T-cell (primary cell): ENCODE results near the gene OR8G1. TPM values are rescaled to one million over a fixed set of nuclear protein-coding genes. Genes with fewer than 3 reads are reported as not detected.

Experiments used
- ATAC-seq, 4 experiments: fragments of 200-7000 bp in 3 of 4; fragments of 150-1000 bp in 1 of 4; cut with Tn5 transposase; replicated peaks in 1 of 4; 1 replicate in 3 of 4; 2 replicates in 1 of 4; pipeline ENCODE4 v1.10.0; 2021; ENCODE audit warnings: moderate library complexity in 3 of 4, mild to moderate bottlenecking in 2 of 4, moderate number of reproducible peaks in 1 of 4
- CTCF ChIA-PET, 2 donors: fragments of 300-600 bp; sonication (Branson Sonifier 250); formaldehyde crosslinking; loops; one replicate each; lab custom pipeline; 2022; ENCODE audit warnings: antibody characterized with exemption in 2 of 2; lab: Charles Lee
- POLR2A ChIA-PET, 2 donors: fragments of 300-600 bp; sonication (Branson Sonifier 250); formaldehyde crosslinking; loops; one replicate each; lab custom pipeline; 2022; ENCODE audit warnings: antibody characterized with exemption in 2 of 2; lab: Charles Lee
- DNase-seq, 35 experiments: peaks; one replicate each; pipeline versions ENCODE4 v3.0.0 to v3.0.0-alpha.2; 2013 to 2023
- H3K27ac ChIP-seq: one replicate; pipeline ENCODE4 v1.5.1; 2013; ENCODE audit warnings: low read length
- H3K27me3 ChIP-seq, 2 experiments: replicated peaks in 1 of 2; 1 replicate in 1 of 2; 2 replicates in 1 of 2; pipeline versions ENCODE4 v1.6.1 to v1.7.0; 2013; ENCODE audit warnings: low read length in 1 of 2, mixed read lengths in 1 of 2; ENCODE audit not compliant: control insufficient read depth in 2 of 2, insufficient read depth in 2 of 2; ENCODE audit errors: extremely low read depth in 1 of 2
- H3K36me3 ChIP-seq, 2 donors: 1 replicate in 1 of 2; 2 replicates in 1 of 2; pipeline versions ENCODE4 v1.6.1 to v1.7.0; 2013; ENCODE audit warnings: low read length in 1 of 2; ENCODE audit not compliant: control insufficient read depth in 2 of 2, insufficient read depth in 1 of 2; ENCODE audit errors: extremely low read depth in 1 of 2
- H3K4me1 ChIP-seq, 2 experiments: 1 replicate in 1 of 2; 2 replicates in 1 of 2; pipeline versions ENCODE4 v1.6.1 to v1.7.0; 2013; ENCODE audit warnings: low read length in 2 of 2, mixed read lengths in 1 of 2; ENCODE audit not compliant: insufficient read depth in 2 of 2, control insufficient read depth in 1 of 2; ENCODE audit errors: extremely low read depth in 1 of 2
- H3K4me3 ChIP-seq, 2 donors: 1 replicate in 1 of 2; 2 replicates in 1 of 2; pipeline versions ENCODE4 v1.5.1 to v1.7.0; 2013; ENCODE audit warnings: mild to moderate bottlenecking in 2 of 2, low read length in 1 of 2, moderate library complexity in 1 of 2; ENCODE audit not compliant: control insufficient read depth in 1 of 2; ENCODE audit errors: extremely low read depth in 1 of 2
- H3K9me3 ChIP-seq: 2 replicates; pipeline ENCODE4 v1.7.0; 2013
- H3K27ac Mint-ChIP-seq, 2 donors: one replicate each; pipeline ENCODE4 v1.8.0; 2020 to 2021; ENCODE audit warnings: mild to moderate bottlenecking in 2 of 2, mixed read lengths in 2 of 2
- H3K27me3 Mint-ChIP-seq, 2 donors: one replicate each; pipeline ENCODE4 v1.8.0; 2021 to 2022; ENCODE audit warnings: mixed read lengths in 2 of 2
- H3K36me3 Mint-ChIP-seq: one replicate; pipeline ENCODE4 v1.8.0; 2021; ENCODE audit warnings: mixed read lengths
- H3K4me1 Mint-ChIP-seq, 3 donors: one replicate each; pipeline ENCODE4 v1.8.0; 2020 to 2022; ENCODE audit warnings: mixed read lengths in 3 of 3, mild to moderate bottlenecking in 1 of 3
- H3K4me3 Mint-ChIP-seq, 3 donors: one replicate each; pipeline ENCODE4 v1.8.0; 2020 to 2022; ENCODE audit warnings: mild to moderate bottlenecking in 3 of 3, mixed read lengths in 3 of 3, moderate library complexity in 3 of 3
- H3K9me3 Mint-ChIP-seq, 3 donors: one replicate each; pipeline ENCODE4 v1.8.0; 2020 to 2022; ENCODE audit warnings: mixed read lengths in 3 of 3
- WGBS: methylation state at CpG from one replicate; pipeline ENCODE4 v1.1.5; 2013; ENCODE audit warnings: missing lambda C conversion rate; ENCODE audit not compliant: insufficient coverage; 5-methylcytosine and 5-hydroxymethylcytosine counted together
- total RNA-seq, 35 experiments: library from RNA in 6 of 35; stranded (reverse) in 6 of 35; fragments of 120-200 nt in 1 of 35; gene quantifications; one replicate each; pipeline versions ENCODE4 v1.2.1 to v1.2.4 and lab custom pipeline; 2013 to 2026

Gene OR8G1
- total RNA-seq, 5 donors from 2014 or later (not counting 1 experiment from before 2014, with no cell fraction given): not detected

DNA sequence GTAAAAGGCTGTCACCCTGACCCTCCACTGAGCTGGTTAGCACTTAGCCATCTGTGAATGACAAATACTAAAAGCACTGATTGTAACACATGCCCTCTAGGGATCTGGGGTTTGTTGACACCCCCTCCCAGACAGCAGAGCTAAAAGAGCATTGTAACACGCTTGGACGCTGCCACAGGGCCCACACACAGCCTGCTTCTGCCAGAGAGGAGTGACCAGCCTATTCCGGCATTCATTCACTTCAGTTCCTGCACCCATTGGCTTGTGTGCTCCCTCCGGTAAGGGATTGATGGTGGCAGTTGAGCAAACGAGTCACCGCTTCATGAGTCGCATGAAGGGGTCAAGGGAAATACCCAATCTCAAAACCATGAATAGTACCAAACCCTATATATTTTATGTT is 42.0 kb upstream of the OR8G1 start:
- CTCF ChIA-PET: no interaction called here
- H3K4me1 ChIP-seq: no peaks in the 10 kb centered on the region
- H3K36me3 ChIP-seq: no peaks in the 10 kb centered on the region
- H3K4me1 Mint-ChIP-seq: no peaks in the 10 kb centered on the region
- H3K4me3 ChIP-seq: no peak overlapping the region
- H3K9me3 ChIP-seq: no peaks in the 10 kb centered on the region
- peaks cover 0 to 4% of the 10 kb centered on the region in 2 experiments for H3K27me3 ChIP-seq
- H3K36me3 Mint-ChIP-seq: no peaks in the 10 kb centered on the region
- no peak overlapping the region for H3K27ac Mint-ChIP-seq
- 88% methylated on average over 3 of the region's 7 CpGs for WGBS
- POLR2A ChIA-PET: no interaction called here
- H3K9me3 Mint-ChIP-seq: no peaks in the 10 kb centered on the region
- H3K4me3 Mint-ChIP-seq: no peak overlapping the region
- peaks cover 2 to 9% of the 10 kb centered on the region in 2 donors for H3K27me3 Mint-ChIP-seq
- no peak for ATAC-seq
- DNase-seq: no peak
- no peak overlapping the region for H3K27ac ChIP-seq

DNA sequence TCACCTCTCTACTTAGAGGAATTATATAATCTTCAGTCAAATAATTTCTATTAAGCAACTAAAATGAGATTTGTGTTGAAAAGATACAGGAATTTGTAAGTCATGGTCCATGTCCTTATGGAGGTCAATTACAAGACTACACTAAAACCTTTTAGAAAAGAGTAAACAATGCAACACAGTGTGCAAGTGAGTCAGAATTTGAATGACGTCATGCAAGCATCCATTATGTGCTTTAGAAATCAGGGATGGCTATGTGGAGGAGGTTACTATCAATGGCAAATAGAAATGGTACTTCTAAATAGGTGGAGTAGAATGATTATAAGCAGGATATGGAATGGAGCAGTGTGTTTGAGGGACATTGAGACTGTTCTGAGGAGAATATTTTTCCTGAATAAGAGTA is 41.2 kb upstream of the OR8G1 start:
- POLR2A ChIA-PET: no interaction called here
- H3K27me3 ChIP-seq: peaks cover 0 to 4% of the 10 kb centered on the region in 2 experiments
- no peak for DNase-seq
- no peaks in the 10 kb centered on the region for H3K4me1 Mint-ChIP-seq
- CTCF ChIA-PET: interaction anchor here in 1 of 2 donors (0.9 kb wide), 1 partner anchor 128 kb away, joined by 3 read pairs; no protein-coding TSS in a partner anchor
- no peaks in the 10 kb centered on the region for H3K36me3 ChIP-seq
- peaks cover 2 to 9% of the 10 kb centered on the region in 2 donors for H3K27me3 Mint-ChIP-seq
- no peaks in the 10 kb centered on the region for H3K4me1 ChIP-seq
- no peak overlapping the region for H3K27ac ChIP-seq
- no peak overlapping the region for H3K27ac Mint-ChIP-seq
- no peaks in the 10 kb centered on the region for H3K9me3 Mint-ChIP-seq
- no peak overlapping the region for H3K4me3 ChIP-seq
- no peak overlapping the region for H3K4me3 Mint-ChIP-seq
- no peaks in the 10 kb centered on the region for H3K9me3 ChIP-seq
- no peaks in the 10 kb centered on the region for H3K36me3 Mint-ChIP-seq
- no peak for ATAC-seq
- 67% methylated on average over 1 of the region's 1 CpG for WGBS

DNA sequence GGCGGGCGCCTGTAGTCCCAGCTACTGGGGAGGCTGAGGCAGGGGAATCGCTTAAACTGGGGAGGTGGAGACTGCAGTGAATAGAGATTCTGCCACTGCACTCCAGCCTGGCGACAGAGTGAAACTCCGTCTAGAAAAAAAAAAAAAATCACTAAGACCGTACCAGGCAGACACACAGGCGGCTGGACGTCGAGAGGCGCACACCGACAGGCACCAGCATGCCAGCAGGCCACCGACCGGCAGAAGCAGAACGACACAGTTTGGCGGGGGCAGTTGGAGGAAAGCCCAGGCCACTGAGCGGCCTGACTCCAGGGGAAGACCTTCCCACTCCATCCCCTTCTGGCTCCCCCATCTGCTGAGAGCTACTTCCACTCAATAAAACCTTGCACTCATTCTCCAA is 40.2 kb upstream of the OR8G1 start:
- no peaks in the 10 kb centered on the region for H3K36me3 ChIP-seq
- no peaks in the 10 kb centered on the region for H3K4me1 ChIP-seq
- H3K9me3 Mint-ChIP-seq: no peaks in the 10 kb centered on the region
- no peaks in the 10 kb centered on the region for H3K4me1 Mint-ChIP-seq
- POLR2A ChIA-PET: no interaction called here
- H3K27ac ChIP-seq: no peak overlapping the region
- no peak overlapping the region for H3K4me3 Mint-ChIP-seq
- H3K9me3 ChIP-seq: no peaks in the 10 kb centered on the region
- no peak overlapping the region for H3K27ac Mint-ChIP-seq
- H3K36me3 Mint-ChIP-seq: no peaks in the 10 kb centered on the region
- peaks cover 2 to 9% of the 10 kb centered on the region in 2 donors for H3K27me3 Mint-ChIP-seq
- no peak for DNase-seq
- no peak overlapping the region for H3K4me3 ChIP-seq
- no peak for ATAC-seq
- peaks cover 0 to 4% of the 10 kb centered on the region in 2 experiments for H3K27me3 ChIP-seq
- CTCF ChIA-PET: no interaction called here
- WGBS: 94% methylated on average over 8 of the region's 16 CpGs

GRCh38 chr11:124202951-124203350 is 37.9 kb upstream of the OR8G1 start:
- ATAC-seq (no peak), DNase-seq (no peak)
- Mint-ChIP-seq H3K4me1 (no peaks in the 10 kb centered on the region), H3K27me3 (peaks cover 2 to 7% of the 10 kb centered on the region in 2 donors), H3K27ac (no peak overlapping the region), H3K4me3 (no peak overlapping the region), H3K36me3 (no peaks in the 10 kb centered on the region), H3K9me3 (no peaks in the 10 kb centered on the region)
- no peaks in the 10 kb centered on the region for H3K36me3 ChIP-seq
- WGBS: 40% methylated on average over 1 of the region's 3 CpGs
- H3K4me3 ChIP-seq: no peak overlapping the region
- no peak overlapping the region for H3K27ac ChIP-seq
- H3K9me3 ChIP-seq: no peaks in the 10 kb centered on the region
- H3K27me3 ChIP-seq: peaks cover 0 to 4% of the 10 kb centered on the region in 2 experiments
- CTCF ChIA-PET: no interaction called here
- POLR2A ChIA-PET: no interaction called here
- no peaks in the 10 kb centered on the region for H3K4me1 ChIP-seq

DNA sequence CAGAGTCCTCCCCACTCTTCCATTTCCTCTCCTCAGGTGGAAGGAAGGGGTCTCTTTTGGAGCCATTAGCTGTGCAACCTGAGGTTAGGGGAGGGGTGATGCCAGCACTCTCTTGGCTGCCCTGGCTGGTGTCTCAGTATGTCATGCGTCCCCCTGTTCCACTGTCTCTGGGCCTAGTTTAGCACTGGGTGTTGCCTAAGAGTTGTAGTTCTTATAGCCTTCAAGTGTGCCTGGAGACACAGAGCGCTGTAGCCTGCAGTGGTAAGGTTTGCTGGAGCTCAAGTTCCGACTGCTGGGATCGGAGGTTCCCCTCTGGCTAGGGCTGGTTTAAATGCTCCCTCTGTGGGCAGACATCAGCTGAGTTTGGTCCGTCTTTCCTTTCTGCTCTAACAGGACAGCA is 36.9 kb upstream of the OR8G1 start:
- H3K9me3 Mint-ChIP-seq: no peaks in the 10 kb centered on the region
- 91% methylated on average over 4 of the region's 5 CpGs for WGBS
- no peak for DNase-seq
- Histone ChIP-seq H3K9me3 (no peaks in the 10 kb centered on the region), H3K4me3 (no peak overlapping the region), H3K4me1 (no peaks in the 10 kb centered on the region), H3K27me3 (peaks cover 0 to 4% of the 10 kb centered on the region in 2 experiments), H3K27ac (no peak overlapping the region), H3K36me3 (no peaks in the 10 kb centered on the region)
- no peak overlapping the region for H3K4me3 Mint-ChIP-seq
- no peaks in the 10 kb centered on the region for H3K36me3 Mint-ChIP-seq
- POLR2A ChIA-PET: no interaction called here
- H3K27me3 Mint-ChIP-seq: no peaks in the 10 kb centered on the region
- no peaks in the 10 kb centered on the region for H3K4me1 Mint-ChIP-seq
- no peak overlapping the region for H3K27ac Mint-ChIP-seq
- CTCF ChIA-PET: no interaction called here
- ATAC-seq: peak in 1 of 4 experiments; percentile 37

DNA sequence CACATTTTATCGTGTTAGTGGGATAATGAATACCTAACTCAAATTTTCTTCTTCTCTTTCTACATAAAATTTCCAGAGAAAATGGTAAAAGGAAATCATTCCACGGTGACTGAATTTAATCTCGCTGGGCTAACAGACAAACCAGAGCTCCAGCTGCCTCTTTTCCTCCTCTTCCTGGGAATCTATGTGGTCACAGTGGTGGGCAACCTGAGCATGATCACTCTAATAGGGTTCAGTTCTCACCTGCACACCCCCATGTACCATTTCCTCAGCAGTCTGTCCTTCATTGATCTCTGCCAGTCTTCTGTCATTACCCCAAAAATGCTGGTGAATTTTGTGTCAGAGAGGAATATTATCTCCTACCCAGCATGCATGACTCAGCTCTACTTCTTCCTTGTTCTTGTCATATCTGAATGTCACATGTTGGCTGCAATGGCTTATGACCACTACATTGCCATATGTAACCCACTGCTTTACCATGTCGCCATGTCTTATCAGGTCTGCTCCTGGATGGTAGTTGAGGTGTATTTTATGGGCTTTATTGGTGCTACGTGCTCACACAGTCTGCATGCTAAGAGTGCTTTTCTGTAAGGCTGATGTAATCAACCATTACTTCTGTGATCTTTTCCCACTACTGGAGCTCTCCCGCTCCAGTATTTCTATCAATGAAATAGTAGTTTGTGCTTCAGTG is 33.6 kb upstream of the OR8G1 start:
- Histone ChIP-seq H3K27ac (no peak overlapping the region), H3K36me3 (no peaks in the 10 kb centered on the region), H3K4me1 (no peaks in the 10 kb centered on the region), H3K9me3 (no peaks in the 10 kb centered on the region), H3K27me3 (peaks cover 0 to 10% of the 10 kb centered on the region in 2 experiments), H3K4me3 (no peak overlapping the region)
- 80% methylated on average over 2 of the region's 6 CpGs for WGBS
- Mint-ChIP-seq H3K36me3 (no peaks in the 10 kb centered on the region), H3K4me3 (no peak overlapping the region), H3K27ac (no peak overlapping the region), H3K4me1 (no peaks in the 10 kb centered on the region), H3K27me3 (no peaks in the 10 kb centered on the region), H3K9me3 (no peaks in the 10 kb centered on the region)
- DNase-seq: no peak
- ATAC-seq: no peak
- POLR2A ChIA-PET: no interaction called here
- CTCF ChIA-PET: interaction anchor here in 1 of 2 donors (1.2 kb wide), 1 partner anchor 13 kb away, joined by 3 read pairs; no protein-coding TSS in a partner anchor
